ENCODE data around the gene LHFPL2.
"Not testable (repeated sequence)": the region's sequence is repeated elsewhere in the genome, so short reads cannot be mapped to it uniquely, and the experiment has no call there.

The LHFPL2 gene

GRCh38 chr5:78689540-78690252 lies 41.1 kb upstream of the LHFPL2 start:
- ChIA-PET POLR2A (interaction anchor here (0.6 kb wide), 1 partner anchor 1349 kb away, joined by 3 read pairs; no protein-coding TSS in a partner anchor), CTCF (no interaction called here)
- no peak for DNase-seq (ENCODE audit: extremely low spot score)
- TF ChIP-seq FOXM1 (IDR thresholded peaks at IDR 0.05; ENCODE audit: borderline replicate concordance) (no peak), PKNOX1 (IDR thresholded peaks at IDR 0.05) (no peak), ELF4 (IDR thresholded peaks at IDR 0.05) (no peak), FOXK2 (IDR thresholded peaks at IDR 0.05) (no peak), ZNF384 (IDR thresholded peaks at IDR 0.05) (no peak), ARNT (IDR thresholded peaks at IDR 0.05) (no peak), SP1 (IDR thresholded peaks at IDR 0.05) (no peak), TARDBP (IDR thresholded peaks at IDR 0.05) (no peak), L3MBTL2 (conservative IDR thresholded peaks at IDR 0.05) (no peak), HDGF (IDR thresholded peaks at IDR 0.05; ENCODE audit: borderline replicate concordance) (no peak), BHLHE40 (IDR thresholded peaks at IDR 0.05; ENCODE audit: borderline replicate concordance) (no peak), NFRKB (IDR thresholded peaks at IDR 0.05) (no peak)

- POLR2A ChIA-PET, CTCF ChIA-PET: not testable (repeated sequence)
Measured at GRCh38 chr5:78687514-78687913, 38.9 kb upstream of the LHFPL2 start.

GRCh38 chr5:78683905-78684304 lies 35.3 kb upstream of the LHFPL2 start:
- CTCF ChIA-PET; POLR2A ChIA-PET; DNase-seq (ENCODE audit: extremely low spot score): not testable (repeated sequence)

More at GRCh38 chr5:78687514-78687913, 38.9 kb upstream of the LHFPL2 start:
- not testable (repeated sequence) for DNase-seq (ENCODE audit: extremely low spot score)

- POLR2A ChIA-PET: no interaction called here
- CTCF ChIA-PET: no interaction called here
- no peak for DNase-seq (ENCODE audit: extremely low spot score)
- no peak for TF ChIP-seq SUZ12 (IDR thresholded peaks at IDR 0.05)
- TF ChIP-seq LEF1 (IDR thresholded peaks at IDR 0.05; ENCODE audit: borderline replicate concordance): no peak
- no peak for TF ChIP-seq HDGF (IDR thresholded peaks at IDR 0.05; ENCODE audit: borderline replicate concordance)
- TF ChIP-seq FOXK2 (IDR thresholded peaks at IDR 0.05): no peak
- no peak for TF ChIP-seq PKNOX1 (IDR thresholded peaks at IDR 0.05)
- TF ChIP-seq BHLHE40 (IDR thresholded peaks at IDR 0.05; ENCODE audit: borderline replicate concordance): no peak
- no peak for TF ChIP-seq CTBP1 (IDR thresholded peaks at IDR 0.05; ENCODE audit: borderline replicate concordance)
- TF ChIP-seq FOXM1 (IDR thresholded peaks at IDR 0.05; ENCODE audit: borderline replicate concordance): no peak
- TF ChIP-seq ZNF384 (IDR thresholded peaks at IDR 0.05): no peak
- TF ChIP-seq TARDBP (IDR thresholded peaks at IDR 0.05): no peak
- no peak for TF ChIP-seq ELF4 (IDR thresholded peaks at IDR 0.05)
- no peak for TF ChIP-seq L3MBTL2 (conservative IDR thresholded peaks at IDR 0.05)
- no peak for TF ChIP-seq SP1 (IDR thresholded peaks at IDR 0.05)
- no peak for TF ChIP-seq FOXA1 (IDR thresholded peaks at IDR 0.05)
Measured at GRCh38 chr5:78679905-78680304, 31.3 kb upstream of the LHFPL2 start.

- POLR2A ChIA-PET: no interaction called here
- no peak for TF ChIP-seq L3MBTL2 (conservative IDR thresholded peaks at IDR 0.05)
- no peak for TF ChIP-seq FOXM1 (IDR thresholded peaks at IDR 0.05; ENCODE audit: borderline replicate concordance)
- TF ChIP-seq LEF1 (IDR thresholded peaks at IDR 0.05; ENCODE audit: borderline replicate concordance): no peak
- TF ChIP-seq FOXA1 (IDR thresholded peaks at IDR 0.05): no peak
- no peak for TF ChIP-seq PKNOX1 (IDR thresholded peaks at IDR 0.05)
- no peak for TF ChIP-seq ARNT (IDR thresholded peaks at IDR 0.05)
- no peak for TF ChIP-seq NFRKB (IDR thresholded peaks at IDR 0.05)
- TF ChIP-seq ELF4 (IDR thresholded peaks at IDR 0.05): no peak
- TF ChIP-seq FOXK2 (IDR thresholded peaks at IDR 0.05): no peak
- DNase-seq (ENCODE audit: extremely low spot score): no peak
- CTCF ChIA-PET: no interaction called here
Measured at GRCh38 chr5:78677777-78678668, 29.5 kb upstream of the LHFPL2 start.

- TF ChIP-seq ZNF384 (IDR thresholded peaks at IDR 0.05): no peak
- no peak for TF ChIP-seq L3MBTL2 (conservative IDR thresholded peaks at IDR 0.05)
- ChIA-PET POLR2A (no interaction called here), CTCF (no interaction called here)
- DNase-seq (ENCODE audit: extremely low spot score): no peak
Measured at GRCh38 chr5:78675956-78676730, 27.6 kb upstream of the LHFPL2 start.

GRCh38 chr5:78673827-78674226 lies 25.3 kb upstream of the LHFPL2 start:
- POLR2A ChIA-PET: interaction anchor here (0.7 kb wide), 1 partner anchor 224 kb away, joined by 3 read pairs; no protein-coding TSS in a partner anchor
- DNase-seq (ENCODE audit: extremely low spot score); CTCF ChIA-PET: not testable (repeated sequence)
